Body of pancreas (tissue), 4 donors: ENCODE measurements around the gene IP6K2.

ENCODE experiments used
- CTCF ChIP-seq, 7 experiments: fragments of 450-650 bp in 4 of 7; fragments of 200-600 bp in 3 of 7; sonication (generic) in 3 of 7; IDR thresholded peaks; one replicate each; pipeline ENCODE4 v1.5.1; 2016 to 2019; ENCODE audit warnings: antibody characterized with exemption in 7 of 7
- POLR2A ChIP-seq, 3 donors: fragments of 450-650 bp; IDR thresholded peaks; one replicate each; pipeline ENCODE4 v1.6.1; 2016; ENCODE audit warnings: antibody characterized with exemption in 3 of 3, mild to moderate bottlenecking in 2 of 3

GRCh38 chr3:48642605-48643004 is 74.4 kb downstream of the IP6K2 start:
- TF ChIP-seq CTCF (IDR thresholded peaks at IDR 0.05), result no peak
- no peak for TF ChIP-seq POLR2A (IDR thresholded peaks at IDR 0.05)
